IgD-negative memory B cell (primary cell): ENCODE data around the gene PARP9. TPM values are rescaled to one million over a fixed set of nuclear protein-coding genes. Genes with fewer than 3 reads are reported as not detected.
A peak's percentile ranks its signal among the peaks of the same experiment; 100 is the strongest.
"Not testable (repeated sequence)": the region's sequence is repeated elsewhere in the genome, so short reads cannot be mapped to it uniquely, and the experiment has no call there.

ENCODE experiments used
- H3K27ac Mint-ChIP-seq, 3 donors: one replicate each; pipeline ENCODE4 v1.8.0; 2020 to 2022; ENCODE audit warnings: mild to moderate bottlenecking in 3 of 3, mixed read lengths in 3 of 3, moderate library complexity in 1 of 3
- H3K27me3 Mint-ChIP-seq: one replicate; pipeline ENCODE4 v1.8.0; 2021; ENCODE audit warnings: mixed read lengths
- H3K36me3 Mint-ChIP-seq: one replicate; pipeline ENCODE4 v1.8.0; 2020; ENCODE audit warnings: mild to moderate bottlenecking, mixed read lengths
- H3K4me1 Mint-ChIP-seq, 3 donors: one replicate each; pipeline ENCODE4 v1.8.0; 2020 to 2022; ENCODE audit warnings: mixed read lengths in 3 of 3, mild to moderate bottlenecking in 1 of 3
- H3K4me3 Mint-ChIP-seq, 4 donors: one replicate each; pipeline ENCODE4 v1.8.0; 2020 to 2022; ENCODE audit warnings: mild to moderate bottlenecking in 4 of 4, mixed read lengths in 4 of 4, moderate library complexity in 3 of 4
- H3K9me3 Mint-ChIP-seq, 3 donors: one replicate each; pipeline ENCODE4 v1.8.0; 2020 to 2021; ENCODE audit warnings: mixed read lengths in 3 of 3, mild to moderate bottlenecking in 1 of 3
- polyA plus RNA-seq: library from polyadenylated mRNA; unstranded; fragments of 300-500 nt; fragmentation: Illumina TruSeq; gene quantifications from one replicate; pipeline ENCODE4 v1.2.3, GENCODE V29; 2021

Gene PARP9
- polyA plus RNA-seq, 1 donor from 2014 or later = 18.7 TPM

DNA sequence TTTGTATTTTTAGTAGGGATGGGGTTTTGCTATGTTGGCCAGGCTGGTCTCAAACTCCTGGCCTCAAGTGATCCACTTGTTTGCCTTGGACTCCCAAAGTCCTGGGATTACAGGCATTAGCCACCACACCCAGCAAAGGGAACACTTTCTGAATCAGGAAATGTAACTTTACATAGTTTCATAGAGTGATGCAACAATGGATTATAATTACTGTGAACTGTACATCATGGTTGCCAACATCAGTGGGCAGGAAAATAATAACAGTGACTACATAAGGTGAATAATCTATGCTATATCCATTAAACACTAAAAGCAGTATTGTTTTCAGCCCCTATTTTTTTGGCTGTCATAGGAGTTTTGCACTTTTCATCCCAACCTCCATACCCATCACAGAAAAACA lies 44.4 kb downstream of the PARP9 start:
- Mint-ChIP-seq H3K27ac (no peak overlapping the region), H3K4me1 (peaks cover 0 to 3% (median 0%) of the 10 kb centered on the region in 3 donors), H3K9me3 (no peaks in the 10 kb centered on the region), H3K4me3 (no peak overlapping the region), H3K27me3 (no peaks in the 10 kb centered on the region), H3K36me3 (peaks cover 4% of the 10 kb centered on the region)

DNA sequence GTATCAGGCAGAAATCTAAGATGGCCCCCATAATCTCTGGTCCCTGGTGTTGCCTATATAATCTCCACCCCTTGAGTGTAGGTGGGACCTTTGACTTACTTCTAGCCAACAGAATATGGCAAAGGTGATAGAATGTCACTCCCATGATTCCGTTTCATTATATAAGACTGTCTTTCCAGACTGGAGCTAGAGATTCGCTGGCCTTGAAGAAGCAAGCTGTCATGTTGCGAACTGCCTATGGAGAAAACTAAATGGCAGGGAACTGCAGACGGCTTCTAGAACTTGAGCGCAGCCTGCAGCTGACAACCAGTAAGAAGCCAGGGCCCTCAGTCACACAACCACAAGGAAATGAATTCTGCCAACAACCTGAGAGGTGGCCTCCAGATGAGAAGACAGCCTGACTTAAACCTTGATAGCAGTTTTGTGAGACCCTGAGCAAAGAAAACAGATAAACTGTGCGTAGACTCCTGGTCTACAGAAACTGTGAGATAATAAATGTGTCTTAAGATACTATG lies 47.2 kb downstream of the PARP9 start:
- peak overlapping the region in 1 of 3 donors; percentile 64 for H3K27ac Mint-ChIP-seq
- peaks cover 4% of the 10 kb centered on the region for H3K36me3 Mint-ChIP-seq
- H3K4me3 Mint-ChIP-seq = peak overlapping the region in 1 of 4 donors; percentile 75
- H3K4me1 Mint-ChIP-seq = peaks cover 8 to 13% (median 8%) of the 10 kb centered on the region in 3 donors
- no peaks in the 10 kb centered on the region for H3K27me3 Mint-ChIP-seq
- no peaks in the 10 kb centered on the region for H3K9me3 Mint-ChIP-seq

DNA sequence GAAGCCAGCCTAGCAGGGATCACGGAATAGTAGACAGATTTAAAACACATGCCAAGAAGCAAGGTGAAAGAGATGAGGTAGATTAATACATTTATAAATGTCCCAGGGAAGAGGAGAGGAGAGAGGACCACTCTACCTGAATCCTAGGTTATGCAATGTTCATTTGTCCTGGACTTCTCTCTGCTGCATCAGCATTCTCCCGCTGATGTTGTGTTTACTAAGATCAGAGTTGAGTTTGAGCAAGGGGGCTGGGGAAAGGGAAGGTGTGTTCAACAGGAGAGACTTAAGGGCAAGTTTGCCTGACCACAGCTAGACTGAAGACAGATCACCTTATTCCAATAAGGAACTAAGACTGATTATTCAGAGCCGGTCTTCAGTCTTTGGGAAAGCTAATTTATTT lies 48.2 kb downstream of the PARP9 start:
- Mint-ChIP-seq H3K9me3 (no peaks in the 10 kb centered on the region), H3K4me1 (peaks cover 16 to 22% (median 17%) of the 10 kb centered on the region in 3 donors), H3K27me3 (no peaks in the 10 kb centered on the region), H3K36me3 (peaks cover 3% of the 10 kb centered on the region), H3K4me3 (peak overlapping the region in 2 of 4 donors; percentile 10 to 75), H3K27ac (peak overlapping the region in 1 of 3 donors; percentile 64)

DNA sequence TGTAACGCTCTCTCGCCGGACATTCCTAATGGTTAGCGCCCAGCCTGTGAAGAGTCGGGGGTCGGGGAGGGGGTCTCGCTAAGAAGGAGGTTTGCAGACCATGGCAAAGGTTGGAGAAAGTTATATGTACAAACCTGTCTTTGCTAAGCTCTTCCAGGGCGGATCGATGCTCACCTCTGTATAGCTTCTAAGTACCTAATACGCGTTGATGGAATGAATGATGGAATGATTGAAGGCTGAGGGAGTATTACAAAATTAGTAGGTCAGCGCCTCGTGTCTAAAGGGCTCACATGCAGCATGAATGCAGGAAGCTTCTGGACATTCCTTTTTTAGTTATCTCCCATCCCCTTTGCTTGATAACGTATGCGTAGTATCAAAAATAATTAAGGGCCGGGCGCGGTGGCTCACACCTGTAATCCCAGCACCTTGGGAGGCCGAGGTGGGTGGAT lies 49.1 kb downstream of the PARP9 start:
- peaks cover 0 to 1% (median under 1%) of the 10 kb centered on the region in 3 donors for H3K9me3 Mint-ChIP-seq
- H3K36me3 Mint-ChIP-seq = no peaks in the 10 kb centered on the region
- H3K4me1 Mint-ChIP-seq = peaks cover 19 to 25% (median 19%) of the 10 kb centered on the region in 3 donors

DNA sequence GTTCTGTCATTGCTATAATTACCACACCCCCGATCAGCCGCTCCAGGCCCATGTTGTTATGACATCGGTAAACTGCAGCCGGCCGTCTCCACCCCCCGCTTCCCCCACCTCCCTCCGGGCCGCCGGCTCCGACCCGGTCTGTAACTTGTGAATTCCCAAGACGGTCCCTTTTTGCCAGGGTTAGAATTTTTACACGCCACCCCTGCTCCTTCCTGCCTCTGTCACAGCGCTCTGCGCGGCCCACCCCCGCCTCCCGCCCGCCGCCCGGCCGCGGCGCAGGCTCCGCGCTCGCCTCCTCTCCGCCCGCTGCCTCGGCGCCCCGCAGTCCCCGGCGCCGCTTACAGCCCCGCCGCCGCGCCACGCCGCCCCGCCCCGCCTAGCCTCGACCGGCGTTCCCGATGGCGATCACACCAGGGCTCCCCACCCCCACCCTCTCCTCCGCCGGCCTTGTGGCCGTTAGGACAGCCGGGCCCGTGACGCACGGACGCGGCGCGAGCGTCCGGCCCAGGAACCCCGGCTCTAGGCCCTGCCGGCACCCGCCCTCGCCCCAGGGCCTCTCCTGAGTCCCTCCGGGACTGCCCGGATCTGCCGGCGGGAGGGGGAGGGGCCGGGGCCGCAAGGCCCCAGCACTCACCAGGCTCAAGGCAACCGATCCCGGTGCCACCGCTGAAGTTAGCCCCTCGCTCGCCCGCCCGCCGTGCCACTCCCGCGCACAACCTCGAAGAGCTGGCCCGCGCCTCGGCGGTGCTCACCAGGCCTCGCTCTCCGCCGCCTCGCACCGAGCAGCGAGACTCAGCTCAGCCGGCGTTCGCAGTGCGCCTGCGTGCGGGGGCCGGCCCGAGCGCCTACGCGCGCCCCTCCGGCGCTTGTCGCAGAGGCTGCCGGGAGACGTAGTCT lies 49.7 kb downstream of the PARP9 start, which contains the start of gene KPNA1:
KPNA1 (minus strand) TSS at position 817 of the 897 bp plus-strand sequence. CDS start 18,374 bp downstream, outside the sequence.
- Mint-ChIP-seq H3K4me3 (peak within 1 kb of the TSS; percentile 77 to 97 (median 90)), H3K4me1 (peaks cover 20 to 27% (median 26%) of the 10 kb centered on the region in 3 donors), H3K27me3 (no peaks in the 10 kb centered on the region), H3K36me3 (peaks cover under 1% of the 10 kb centered on the region), H3K27ac (peak within 1 kb of the TSS; percentile 82 to 97 (median 94)), H3K9me3 (peaks cover 0 to 7% (median 2%) of the 10 kb centered on the region in 3 donors)

More for the DNA sequence above, 49.1 kb downstream of the PARP9 start:
- no peaks in the 10 kb centered on the region for H3K27me3 Mint-ChIP-seq
- H3K27ac Mint-ChIP-seq = peak overlapping the region; percentile 82 to 94 (median 91)
- H3K4me3 Mint-ChIP-seq = peak overlapping the region; percentile 77 to 93 (median 88)

DNA sequence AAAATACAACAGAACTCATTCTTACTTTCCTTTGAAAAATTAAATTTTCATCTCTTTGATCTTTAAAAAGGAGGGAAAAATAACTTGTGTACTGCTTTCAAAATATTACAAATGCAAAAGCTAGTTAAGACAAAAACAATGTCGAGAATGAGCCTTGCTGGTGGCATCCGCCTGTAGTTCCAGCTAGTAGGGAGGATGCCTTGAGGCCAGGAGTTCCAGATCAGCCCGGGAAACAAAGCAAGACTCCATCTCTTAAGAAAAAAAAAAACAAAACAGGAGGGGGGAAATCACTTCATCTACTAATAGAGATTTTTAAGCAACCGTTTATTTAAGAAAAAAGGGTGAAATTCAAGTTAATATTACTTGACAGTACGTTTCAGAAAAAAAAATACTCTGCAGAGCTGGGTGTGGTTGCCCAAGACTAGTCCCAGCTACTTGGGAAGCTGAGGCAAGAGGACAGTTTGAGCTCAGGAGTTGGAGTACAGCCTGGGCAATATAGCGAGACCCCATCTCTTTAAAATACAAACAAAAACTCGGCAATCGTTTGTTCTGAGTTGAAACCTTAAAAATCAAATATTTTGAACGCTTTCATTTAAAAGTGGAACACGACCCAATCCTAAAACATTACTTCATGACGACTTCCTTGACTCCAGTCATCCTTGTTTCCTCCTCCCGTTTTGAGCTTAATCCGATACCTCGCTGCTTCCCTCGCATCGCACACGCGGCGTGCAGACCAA lies 50.5 kb downstream of the PARP9 start:
- Mint-ChIP-seq H3K27me3 (no peaks in the 10 kb centered on the region), H3K4me1 (peaks cover 26 to 31% (median 30%) of the 10 kb centered on the region in 3 donors), H3K36me3 (peaks cover 3% of the 10 kb centered on the region), H3K4me3 (peak overlapping the region; percentile 39 to 97 (median 90)), H3K9me3 (peaks cover 1 to 8% (median 2%) of the 10 kb centered on the region in 3 donors), H3K27ac (peak overlapping the region; percentile 36 to 97 (median 94))

DNA sequence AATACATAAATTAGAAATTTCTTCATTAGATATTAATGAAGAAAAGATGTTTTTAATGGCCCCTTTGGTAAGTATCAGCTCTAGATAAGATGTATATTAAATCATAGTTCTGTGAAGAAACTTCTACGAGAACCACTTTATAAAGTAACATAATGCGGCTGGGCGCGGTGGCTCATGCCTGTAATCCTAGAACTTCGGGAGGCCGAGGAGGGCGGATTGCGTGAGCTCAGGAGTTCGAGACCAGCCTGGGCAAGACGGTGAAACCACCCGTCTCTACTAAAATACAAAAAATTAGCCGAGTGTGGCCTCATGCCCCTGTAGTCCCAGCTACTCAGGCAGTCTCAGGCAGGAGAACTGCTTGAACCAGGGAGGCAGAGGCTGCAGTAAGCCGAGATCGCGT lies 51.8 kb downstream of the PARP9 start:
- Mint-ChIP-seq H3K4me1 (peaks cover 35 to 41% (median 37%) of the 10 kb centered on the region in 3 donors), H3K27ac (peak overlapping the region in 1 of 3 donors; percentile 53), H3K9me3 (peaks cover 1 to 8% (median 2%) of the 10 kb centered on the region in 3 donors), H3K36me3 (peaks cover 3% of the 10 kb centered on the region), H3K4me3 (peak overlapping the region in 1 of 4 donors; percentile 8), H3K27me3 (no peaks in the 10 kb centered on the region)

DNA sequence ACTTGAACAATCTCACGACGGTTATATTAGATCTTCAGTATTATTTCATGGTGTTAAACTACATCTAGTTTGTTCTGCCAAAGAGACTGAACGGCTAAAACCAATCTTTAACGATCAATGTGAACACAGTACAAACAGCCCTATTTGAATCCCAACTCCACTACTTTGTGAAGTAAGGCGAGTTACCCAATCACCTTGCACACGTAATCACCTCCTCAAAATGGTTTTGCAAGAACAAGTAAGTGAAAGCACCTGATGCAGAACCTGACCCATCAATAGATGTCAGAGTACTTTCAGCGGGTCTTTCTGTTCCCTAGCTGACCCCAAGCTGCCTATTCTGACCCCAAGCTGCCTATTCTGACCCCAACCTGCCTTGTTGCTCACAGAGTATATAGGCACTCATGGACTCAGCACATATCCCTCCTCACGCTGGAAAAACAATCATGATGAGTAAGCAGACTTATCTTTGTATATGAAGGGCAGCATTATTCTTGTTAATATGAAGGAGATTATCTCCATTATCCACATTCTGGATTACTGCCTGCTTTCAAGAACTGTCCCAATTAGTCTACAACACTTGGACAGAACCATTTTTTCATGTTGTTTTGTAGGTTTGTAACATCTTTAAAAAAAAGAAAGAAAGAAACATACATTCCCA lies 53.1 kb downstream of the PARP9 start:
- Mint-ChIP-seq H3K9me3 (peaks cover 1 to 8% (median 2%) of the 10 kb centered on the region in 3 donors), H3K36me3 (peaks cover 3% of the 10 kb centered on the region), H3K4me1 (peaks cover 35 to 48% (median 43%) of the 10 kb centered on the region in 3 donors), H3K4me3 (peak overlapping the region in 1 of 4 donors; percentile 57), H3K27me3 (no peaks in the 10 kb centered on the region), H3K27ac (peak overlapping the region in 1 of 3 donors; percentile 53)

DNA sequence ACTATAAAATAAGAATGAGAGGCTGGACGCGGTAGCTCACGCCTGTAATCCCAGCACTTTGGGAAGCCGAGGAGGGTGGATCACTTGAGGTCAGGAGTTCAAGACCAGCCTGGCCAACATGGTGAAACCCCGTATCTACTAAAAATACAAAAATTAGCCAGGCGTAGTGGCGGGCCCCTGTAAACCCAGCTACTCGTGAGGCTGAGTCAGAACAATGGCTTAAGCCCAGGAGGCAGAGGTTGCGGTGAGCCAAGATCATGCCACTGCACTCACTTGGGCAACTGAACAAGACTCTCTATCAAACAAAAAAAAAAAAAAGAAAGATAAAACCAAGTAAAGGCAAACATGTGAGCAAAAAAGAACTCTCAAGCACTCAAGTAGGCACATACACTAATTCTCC lies 55.2 kb downstream of the PARP9 start:
- not testable (repeated sequence) for H3K27me3 Mint-ChIP-seq, H3K9me3 Mint-ChIP-seq, H3K4me3 Mint-ChIP-seq, H3K36me3 Mint-ChIP-seq
- peak overlapping the region in 1 of 3 donors; percentile 11 for H3K27ac Mint-ChIP-seq
- peaks cover 45 to 51% (median 49%) of the 10 kb centered on the region in 3 donors for H3K4me1 Mint-ChIP-seq

DNA sequence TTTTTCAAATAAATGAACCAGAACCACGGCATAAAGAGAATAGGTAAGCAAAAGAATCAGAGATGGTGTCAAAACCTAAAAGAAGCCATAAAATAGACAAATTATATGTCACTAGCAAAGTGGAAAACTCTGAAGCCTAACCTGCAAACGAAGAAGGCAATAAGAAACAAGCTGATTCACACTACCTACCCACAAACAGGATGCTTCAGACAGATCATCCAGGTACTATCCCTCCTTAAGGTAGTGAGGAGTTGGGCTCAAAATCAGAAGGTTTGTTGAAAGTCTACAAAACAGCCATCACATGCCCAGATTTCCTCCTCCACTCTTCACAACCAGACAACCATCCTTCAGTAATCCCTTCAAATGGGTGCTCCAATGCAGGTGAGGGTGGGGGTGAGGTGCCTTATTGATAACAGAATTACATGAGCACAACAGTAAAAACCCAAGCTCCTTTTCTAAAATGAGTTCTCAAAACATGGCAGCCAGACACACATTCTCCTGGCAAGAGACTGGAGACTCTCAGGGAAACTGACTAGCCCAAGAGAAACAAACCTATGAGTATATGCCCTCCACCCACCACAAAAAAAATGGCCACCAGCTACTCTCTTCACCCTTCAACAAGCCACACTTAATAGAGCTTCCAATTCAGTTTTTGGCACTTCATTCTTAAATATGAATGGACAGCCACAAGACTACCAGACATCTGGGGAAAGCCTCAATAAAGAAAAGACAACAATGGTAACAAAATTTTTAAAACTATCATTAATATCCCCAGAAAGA lies 55.8 kb downstream of the PARP9 start:
- Mint-ChIP-seq H3K36me3 (peaks cover 3% of the 10 kb centered on the region), H3K27me3 (no peaks in the 10 kb centered on the region), H3K4me3 (peak overlapping the region in 1 of 4 donors; percentile 3), H3K4me1 (peaks cover 42 to 51% (median 49%) of the 10 kb centered on the region in 3 donors), H3K27ac (peak overlapping the region in 1 of 3 donors; percentile 11), H3K9me3 (peaks cover 1 to 8% (median 2%) of the 10 kb centered on the region in 3 donors)

DNA sequence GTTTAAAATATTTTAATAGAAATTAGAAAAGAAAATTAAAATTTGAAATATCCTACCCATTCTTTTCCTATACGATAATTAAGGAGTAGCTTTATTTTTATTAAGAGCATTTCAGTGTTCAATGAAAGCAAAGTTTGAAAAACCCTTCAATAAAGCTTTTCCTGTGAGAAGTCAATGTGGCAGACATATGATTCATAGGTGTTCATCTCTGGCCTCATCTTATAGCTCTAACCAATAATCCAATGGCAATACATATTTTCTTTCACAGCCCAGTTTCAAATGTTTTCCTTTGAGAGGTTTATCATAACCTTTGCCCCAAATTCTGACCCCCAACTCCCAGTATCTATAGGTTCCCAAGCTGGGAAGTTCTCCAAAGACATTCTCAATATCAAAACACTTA lies 57.6 kb downstream of the PARP9 start:
- Mint-ChIP-seq H3K27me3 (no peaks in the 10 kb centered on the region), H3K36me3 (peaks cover 6% of the 10 kb centered on the region), H3K27ac (no peak overlapping the region), H3K9me3 (peaks cover 1 to 8% (median 2%) of the 10 kb centered on the region in 3 donors), H3K4me3 (no peak overlapping the region), H3K4me1 (peaks cover 38 to 59% (median 44%) of the 10 kb centered on the region in 3 donors)

DNA sequence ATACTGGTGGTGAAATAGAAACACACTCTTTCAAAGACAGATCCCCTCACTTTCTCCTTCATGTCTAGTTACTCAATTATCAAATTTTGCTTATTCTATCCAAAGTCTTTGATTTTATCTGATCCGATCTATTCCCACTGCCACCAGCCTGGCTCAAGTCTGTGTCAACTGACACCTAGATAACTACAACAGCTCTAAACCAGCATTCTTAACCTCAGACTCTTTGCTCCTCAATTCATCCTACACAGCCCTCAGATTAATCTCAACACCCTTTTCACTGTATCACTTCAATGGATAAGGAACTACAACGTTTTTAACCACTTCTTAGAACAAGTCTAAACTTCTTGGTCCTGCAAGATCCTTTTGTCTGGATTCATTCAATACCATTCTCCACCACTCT lies 58.4 kb downstream of the PARP9 start:
- no peaks in the 10 kb centered on the region for H3K27me3 Mint-ChIP-seq

DNA sequence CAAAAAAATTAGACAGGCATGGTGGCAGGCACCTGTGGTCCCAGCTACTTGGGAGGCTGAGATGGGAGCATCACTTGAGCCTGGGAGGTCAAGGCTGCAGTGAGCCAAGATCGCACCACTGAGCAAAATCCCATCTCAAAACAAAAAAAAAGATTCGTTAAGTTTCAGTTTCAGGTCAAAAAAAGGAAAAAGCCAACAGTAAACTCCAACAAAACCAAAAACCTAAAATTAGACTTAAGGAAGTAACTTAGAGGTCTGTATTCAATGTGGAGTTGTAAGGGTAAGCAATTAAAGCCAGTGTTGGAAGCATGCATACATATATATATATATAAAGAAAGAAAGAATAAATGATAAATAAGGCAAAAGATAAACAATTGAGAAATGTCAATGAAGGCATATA lies 61.2 kb downstream of the PARP9 start:
- Mint-ChIP-seq H3K4me1 (peaks cover 34 to 44% (median 39%) of the 10 kb centered on the region in 3 donors), H3K4me3 (no peak overlapping the region), H3K9me3 (no peaks in the 10 kb centered on the region), H3K27me3 (no peaks in the 10 kb centered on the region), H3K36me3 (peaks cover 6% of the 10 kb centered on the region), H3K27ac (peak overlapping the region in 1 of 3 donors; percentile 47)

More for the DNA sequence above, 58.4 kb downstream of the PARP9 start:
- Mint-ChIP-seq H3K4me3 (no peak overlapping the region), H3K9me3 (peaks cover 1 to 8% (median 2%) of the 10 kb centered on the region in 3 donors), H3K27ac (peak overlapping the region in 1 of 3 donors; percentile 3), H3K4me1 (peaks cover 39 to 60% (median 42%) of the 10 kb centered on the region in 3 donors), H3K36me3 (peaks cover 6% of the 10 kb centered on the region)
